SU-DHL-6 (cell line): ENCODE measurements around the gene SLC6A20.

ENCODE experiments used
- H2AFZ ChIP-seq: fragments of 200-600 bp; sonication (generic); 2 replicates; pipeline ENCODE4 v1.6.1; 2014; ENCODE audit warnings: low read depth, mild to moderate bottlenecking, moderate library complexity, mixed read lengths, antibody characterized with exemption, low read length; ENCODE audit not compliant: severe bottlenecking
- H3F3A ChIP-seq: fragments of 200-600 bp; shearing (Covaris generic); 2 replicates; pipeline ENCODE4 v1.6.0; 2016; ENCODE audit warnings: antibody characterized with exemption, mild to moderate bottlenecking; ENCODE audit not compliant: insufficient read depth
- H3K27ac ChIP-seq: fragments of 200-600 bp; sonication (generic); 2 replicates; pipeline ENCODE4 v1.5.1; 2016; ENCODE audit warnings: low read depth, mild to moderate bottlenecking, low read length, moderate library complexity, mixed read lengths
- H3K27me3 ChIP-seq: fragments of 200-600 bp; sonication (generic), shearing (Covaris generic); 2 replicates; pipeline ENCODE4 v1.6.0; 2014; ENCODE audit warnings: mild to moderate bottlenecking, low read length
- H3K36me3 ChIP-seq: fragments of 200-600 bp; sonication (generic); 2 replicates; pipeline ENCODE4 v1.6.1; 2014; ENCODE audit warnings: mild to moderate bottlenecking, low read length, mixed read lengths
- H3K4me2 ChIP-seq: fragments of 300-600, 200-600 bp; shearing (Covaris generic), sonication (generic); 2 replicates; pipeline ENCODE4 v1.6.0; 2014; ENCODE audit warnings: low read length, low read depth, mild to moderate bottlenecking; ENCODE audit not compliant: poor library complexity, severe bottlenecking
- H3K4me3 ChIP-seq: fragments of 200-600 bp; sonication (generic); 2 replicates; pipeline ENCODE4 v1.5.1; 2014; ENCODE audit warnings: antibody characterized with exemption, low read length, mild to moderate bottlenecking, mixed read lengths; ENCODE audit not compliant: insufficient read depth, poor library complexity, severe bottlenecking
- H3K79me2 ChIP-seq: fragments of 200-600 bp; sonication (generic); 2 replicates; pipeline ENCODE4 v1.6.1; 2014; ENCODE audit warnings: mild to moderate bottlenecking, low read length, moderate library complexity; ENCODE audit not compliant: insufficient read depth
- H3K9ac ChIP-seq: fragments of 200-600 bp; sonication (generic); 2 replicates; pipeline ENCODE4 v1.7.0; 2014; ENCODE audit warnings: mild to moderate bottlenecking, low read length
- H3K9me2 ChIP-seq: fragments of 200-600 bp; sonication (generic); replicated peaks from 2 replicates; pipeline ENCODE4 v1.6.1; 2014; ENCODE audit warnings: low read length; ENCODE audit not compliant: insufficient read depth
- H3K9me3 ChIP-seq: fragments of 200-600 bp; sonication (generic); 2 replicates; pipeline ENCODE4 v1.6.1; 2014; ENCODE audit warnings: low read length, mixed read lengths; ENCODE audit not compliant: insufficient read depth
- H4K20me1 ChIP-seq: fragments of 200-600 bp; sonication (generic); 2 replicates; pipeline ENCODE4 v1.6.1; 2014; ENCODE audit warnings: low read depth, mild to moderate bottlenecking, antibody characterized with exemption, low read length, moderate library complexity, mixed read lengths
- EZH2phosphoT487 ChIP-seq: fragments of 200-600 bp; sonication (generic), shearing (Covaris generic); conservative IDR thresholded peaks from 2 replicates; pipeline ENCODE4 v1.6.1; 2018; ENCODE audit warnings: mild to moderate bottlenecking, antibody characterized with exemption, low read length, moderate library complexity, mixed read lengths
- TF ChIP-seq, protein P1 (sequence below): fragments of 200-600 bp; sonication (generic); IDR thresholded peaks from one replicate; pipeline ENCODE4 v1.5.1; 2017; ENCODE audit warnings: antibody characterized with exemption, mild to moderate bottlenecking, low read length, moderate library complexity; ENCODE audit not compliant: insufficient read depth, poor library complexity, severe bottlenecking

Gene SLC6A20

DNA sequence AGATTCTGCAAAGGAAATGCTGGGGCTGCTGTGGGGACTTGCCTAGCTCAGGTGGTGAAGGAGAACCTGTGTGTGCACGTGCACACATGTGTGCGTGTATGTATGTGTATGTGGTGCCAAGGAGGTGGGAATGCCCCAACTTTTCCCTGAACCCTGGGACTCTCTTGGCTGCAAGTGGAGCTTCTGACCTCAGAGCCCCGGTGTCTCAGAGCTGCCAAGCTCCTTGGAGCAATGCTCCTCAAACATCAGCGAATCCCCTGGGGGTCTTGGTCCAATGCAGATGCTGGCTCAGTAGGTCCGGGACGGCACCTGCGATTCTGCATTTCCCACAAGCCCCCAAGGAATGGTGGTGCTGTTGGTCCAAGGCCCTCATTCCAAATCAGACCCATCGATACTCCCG lies 5.8 kb upstream of the SLC6A20 start:
- no peak overlapping the region for H3K27ac ChIP-seq
- no peaks in the 10 kb centered on the region for H3K27me3 ChIP-seq
- no peaks in the 10 kb centered on the region for H3K36me3 ChIP-seq
- no peaks in the 10 kb centered on the region for H3K79me2 ChIP-seq
- no peaks in the 10 kb centered on the region for H3F3A ChIP-seq
- no peaks in the 10 kb centered on the region for H3K9me2 ChIP-seq
- no peaks in the 10 kb centered on the region for H3K9me3 ChIP-seq
- H2AFZ ChIP-seq, result no peak overlapping the region
- no peak overlapping the region for H3K9ac ChIP-seq
- H3K4me3 ChIP-seq, result no peak overlapping the region
- H4K20me1 ChIP-seq, result no peaks in the 10 kb centered on the region
- TF ChIP-seq, protein P1, sequence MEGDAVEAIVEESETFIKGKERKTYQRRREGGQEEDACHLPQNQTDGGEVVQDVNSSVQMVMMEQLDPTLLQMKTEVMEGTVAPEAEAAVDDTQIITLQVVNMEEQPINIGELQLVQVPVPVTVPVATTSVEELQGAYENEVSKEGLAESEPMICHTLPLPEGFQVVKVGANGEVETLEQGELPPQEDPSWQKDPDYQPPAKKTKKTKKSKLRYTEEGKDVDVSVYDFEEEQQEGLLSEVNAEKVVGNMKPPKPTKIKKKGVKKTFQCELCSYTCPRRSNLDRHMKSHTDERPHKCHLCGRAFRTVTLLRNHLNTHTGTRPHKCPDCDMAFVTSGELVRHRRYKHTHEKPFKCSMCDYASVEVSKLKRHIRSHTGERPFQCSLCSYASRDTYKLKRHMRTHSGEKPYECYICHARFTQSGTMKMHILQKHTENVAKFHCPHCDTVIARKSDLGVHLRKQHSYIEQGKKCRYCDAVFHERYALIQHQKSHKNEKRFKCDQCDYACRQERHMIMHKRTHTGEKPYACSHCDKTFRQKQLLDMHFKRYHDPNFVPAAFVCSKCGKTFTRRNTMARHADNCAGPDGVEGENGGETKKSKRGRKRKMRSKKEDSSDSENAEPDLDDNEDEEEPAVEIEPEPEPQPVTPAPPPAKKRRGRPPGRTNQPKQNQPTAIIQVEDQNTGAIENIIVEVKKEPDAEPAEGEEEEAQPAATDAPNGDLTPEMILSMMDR, result no peak
- no peak for TF ChIP-seq EZH2phosphoT487
- H3K4me2 ChIP-seq, result no peak overlapping the region

DNA sequence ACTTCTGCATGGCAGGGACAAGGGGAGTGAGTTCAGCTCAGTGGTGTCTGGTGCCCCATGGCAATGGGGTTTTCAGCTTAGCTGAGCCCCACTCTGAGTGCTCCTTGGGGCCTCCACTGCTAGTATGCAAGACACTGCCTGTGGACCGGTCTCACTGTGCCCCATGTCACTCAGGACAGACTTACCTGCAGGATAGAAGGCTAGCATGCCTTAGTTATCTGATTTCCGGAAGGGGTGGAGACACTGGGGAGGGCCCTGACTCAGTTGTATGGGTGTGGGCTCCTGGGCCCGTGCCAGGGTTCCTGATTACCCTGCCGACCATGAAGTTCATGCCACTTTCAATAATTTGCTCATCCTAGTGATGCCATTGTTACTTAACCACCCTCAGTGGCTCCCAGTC lies 4.3 kb upstream of the SLC6A20 start:
- H3K9me2 ChIP-seq, result no peaks in the 10 kb centered on the region
- no peak overlapping the region for H3K9ac ChIP-seq
- H3K36me3 ChIP-seq, result no peaks in the 10 kb centered on the region
- H2AFZ ChIP-seq, result no peak overlapping the region
- H3K79me2 ChIP-seq, result no peaks in the 10 kb centered on the region
- H3K9me3 ChIP-seq, result no peaks in the 10 kb centered on the region
- no peaks in the 10 kb centered on the region for H4K20me1 ChIP-seq
- H3K4me2 ChIP-seq, result no peak overlapping the region
- no peaks in the 10 kb centered on the region for H3F3A ChIP-seq
- no peaks in the 10 kb centered on the region for H3K27me3 ChIP-seq
- no peak overlapping the region for H3K27ac ChIP-seq
- TF ChIP-seq, protein P1, result no peak
- no peak for TF ChIP-seq EZH2phosphoT487
- no peak overlapping the region for H3K4me3 ChIP-seq

DNA sequence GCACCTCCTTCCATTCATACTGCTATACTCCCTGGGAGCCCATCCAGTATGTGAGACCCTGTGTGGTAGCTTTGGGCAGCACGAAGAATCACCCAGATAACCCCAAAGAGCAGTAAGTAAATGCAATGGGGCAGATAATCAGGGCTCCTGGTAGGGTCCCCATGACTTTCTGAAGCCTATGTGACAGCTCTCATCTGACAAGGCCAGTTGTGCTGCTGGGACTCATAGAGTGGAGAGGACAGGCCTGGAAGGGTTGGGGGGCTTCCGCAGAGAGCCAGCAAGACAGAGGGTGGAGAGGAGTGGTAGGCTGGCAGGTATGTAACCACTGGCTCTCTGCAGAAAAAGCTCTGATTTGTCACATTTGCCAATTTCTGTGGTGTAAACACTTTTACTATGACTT lies 3.2 kb upstream of the SLC6A20 start:
- Histone ChIP-seq H3F3A (no peaks in the 10 kb centered on the region), H4K20me1 (no peaks in the 10 kb centered on the region), H3K9me3 (no peaks in the 10 kb centered on the region), H3K9ac (no peak overlapping the region), H3K4me2 (no peak overlapping the region), H3K27ac (no peak overlapping the region), H3K79me2 (no peaks in the 10 kb centered on the region), H3K36me3 (no peaks in the 10 kb centered on the region), H3K27me3 (no peaks in the 10 kb centered on the region), H3K9me2 (no peaks in the 10 kb centered on the region), H3K4me3 (no peak overlapping the region), H2AFZ (no peak overlapping the region)
- TF ChIP-seq EZH2phosphoT487, result no peak
- TF ChIP-seq, protein P1, result no peak

DNA sequence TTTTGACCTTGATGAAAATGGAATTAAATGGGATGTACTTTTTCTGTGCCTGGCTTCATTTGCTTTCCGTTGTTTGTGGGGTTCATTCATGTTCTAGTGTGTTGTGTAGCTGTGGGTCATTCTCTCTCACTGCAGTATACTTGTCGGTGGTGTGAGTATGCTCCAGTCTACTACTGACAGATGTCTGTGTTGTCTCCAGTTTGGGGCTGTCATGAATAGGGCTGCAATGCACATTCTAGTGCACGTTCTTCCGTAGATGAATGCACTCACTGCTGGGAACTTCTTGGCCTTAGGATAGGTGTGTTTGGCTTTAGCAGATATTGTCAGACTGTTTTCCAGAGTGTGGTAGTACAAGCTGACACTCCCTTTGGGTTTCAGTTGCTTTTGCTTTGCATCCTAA lies 1.7 kb upstream of the SLC6A20 start:
- H3K27me3 ChIP-seq, result no peaks in the 10 kb centered on the region

More for the DNA sequence above, 1.7 kb upstream of the SLC6A20 start:
- TF ChIP-seq, protein P1, result no peak
- no peak for TF ChIP-seq EZH2phosphoT487
- no peak overlapping the region for H2AFZ ChIP-seq
- no peaks in the 10 kb centered on the region for H3K79me2 ChIP-seq
- H4K20me1 ChIP-seq, result no peaks in the 10 kb centered on the region
- H3K4me2 ChIP-seq, result no peak overlapping the region
- H3F3A ChIP-seq, result no peaks in the 10 kb centered on the region
- H3K9me3 ChIP-seq, result no peaks in the 10 kb centered on the region
- no peaks in the 10 kb centered on the region for H3K9me2 ChIP-seq
- H3K27ac ChIP-seq, result no peak overlapping the region
- H3K4me3 ChIP-seq, result no peak overlapping the region
- H3K36me3 ChIP-seq, result no peaks in the 10 kb centered on the region
- H3K9ac ChIP-seq, result no peak overlapping the region
